Measurements from ENCODE around the gene SCAI.
"Not testable (repeated sequence)": the region's sequence is repeated elsewhere in the genome, so short reads cannot be mapped to it uniquely, and the experiment has no call there.

The SCAI gene

GRCh38 chr9:125100822-125101221 lies 42.5 kb downstream of the SCAI start:
- DNase-seq: no peak

- DNase-seq: peak; percentile 34
Observed at GRCh38 chr9:125099816-125100215, 43.5 kb downstream of the SCAI start.

GRCh38 chr9:125095821-125096443 lies 47.4 kb downstream of the SCAI start:
- DNase-seq: no peak

GRCh38 chr9:125091121-125091520 lies 52.2 kb downstream of the SCAI start:
- no peak for DNase-seq

GRCh38 chr9:125089331-125089730 lies 54.0 kb downstream of the SCAI start:
- no peak for DNase-seq

- DNase-seq: no peak
Observed at GRCh38 chr9:125088752-125089151, 54.6 kb downstream of the SCAI start.

- DNase-seq: no peak
Observed at GRCh38 chr9:125085703-125086477, 57.4 kb downstream of the SCAI start.

GRCh38 chr9:125082197-125082596 lies 61.1 kb downstream of the SCAI start:
- not testable (repeated sequence) for DNase-seq

GRCh38 chr9:125080797-125081196 lies 62.5 kb downstream of the SCAI start:
- DNase-seq: not testable (repeated sequence)

GRCh38 chr9:125079931-125080330 lies 63.4 kb downstream of the SCAI start:
- no peak for DNase-seq

GRCh38 chr9:125075997-125076396 lies 67.3 kb downstream of the SCAI start:
- DNase-seq: no peak

- no peak for DNase-seq
Observed at GRCh38 chr9:125074976-125075375, 68.4 kb downstream of the SCAI start.

- DNase-seq: peak; percentile 31
Observed at GRCh38 chr9:125066839-125067619, 76.3 kb downstream of the SCAI start.

GRCh38 chr9:125061391-125061790 lies 81.9 kb downstream of the SCAI start:
- DNase-seq: no peak

GRCh38 chr9:125049212-125050049 lies 93.9 kb downstream of the SCAI start:
- DNase-seq: no peak

- no peak for DNase-seq
Observed at GRCh38 chr9:125043631-125044030, 99.7 kb downstream of the SCAI start.

- DNase-seq: no peak
Observed at GRCh38 chr9:125043148-125043547, 100.2 kb downstream of the SCAI start.

- DNase-seq: no peak
Observed at GRCh38 chr9:125038166-125038565, 105.2 kb downstream of the SCAI start.

GRCh38 chr9:125028041-125028440 lies 115.3 kb downstream of the SCAI start:
- DNase-seq: no peak

GRCh38 chr9:125024917-125025316 lies 118.4 kb downstream of the SCAI start:
- no peak for DNase-seq

- no peak for DNase-seq
Observed at GRCh38 chr9:125021069-125021468, 122.3 kb downstream of the SCAI start.

GRCh38 chr9:125015655-125016054 lies 127.7 kb downstream of the SCAI start:
- DNase-seq: not testable (repeated sequence)

- not testable (repeated sequence) for DNase-seq
Observed at GRCh38 chr9:125012013-125012412, 131.3 kb downstream of the SCAI start.

All from NCI-H2029 treated with DMSO at 0.1 percent for 48 hours (cell line).